ENCODE measurements around the gene USP9X. TPM values are rescaled to one million over a fixed set of nuclear protein-coding genes. Genes with fewer than 3 reads are reported as not detected.

Gene USP9X
- polyA plus RNA-seq, 1 of the 3 experiments (the other 2 are of a cell fraction), result 13.2 TPM

DNA sequence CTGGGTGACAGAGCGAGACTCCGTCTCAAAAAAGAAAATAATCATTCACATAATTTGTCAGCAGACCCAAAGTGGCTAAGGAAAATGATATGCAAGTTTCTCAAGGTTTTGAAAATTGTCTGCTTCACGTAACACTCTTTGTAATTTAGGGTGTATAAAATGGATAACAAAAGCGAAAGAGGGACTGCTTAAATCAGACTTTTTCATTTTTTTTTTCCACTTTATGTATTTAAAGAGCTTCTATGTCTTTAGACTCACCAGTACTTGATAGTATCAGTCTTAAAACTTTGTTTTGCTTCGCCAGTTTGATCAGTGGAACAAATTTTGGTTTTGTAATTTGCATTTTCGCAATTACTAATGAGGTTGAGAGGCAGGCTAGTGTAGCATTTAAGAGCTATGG lies 34.6 kb downstream of the USP9X start:
- peaks cover 99% of the 10 kb centered on the region for H4K20me1 ChIP-seq (ENCODE audit: insufficient read depth)
- H3K4me3 ChIP-seq (ENCODE audit: low read depth in 2 of 2, low read length in 1 of 2), result no peak overlapping the region
- no peak for DNase-seq
- TF ChIP-seq NFIC (IDR thresholded peaks at IDR 0.05; ENCODE audit: borderline replicate concordance), result no peak
- TF ChIP-seq, protein P1, sequence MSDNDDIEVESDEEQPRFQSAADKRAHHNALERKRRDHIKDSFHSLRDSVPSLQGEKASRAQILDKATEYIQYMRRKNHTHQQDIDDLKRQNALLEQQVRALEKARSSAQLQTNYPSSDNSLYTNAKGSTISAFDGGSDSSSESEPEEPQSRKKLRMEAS (IDR thresholded peaks at IDR 0.05; ENCODE audit: low read depth), result no peak
- TF ChIP-seq TAF1 (IDR thresholded peaks at IDR 0.05; ENCODE audit: borderline replicate concordance, low read depth, low read length), result no peak
- no peak for TF ChIP-seq CHD2 (IDR thresholded peaks at IDR 0.05; ENCODE audit: low read length, partially characterized antibody)
- CTCF ChIA-PET, result interaction anchor here (0.7 to 1.1 kb wide), 7 partner anchors 9 to 576 kb away, joined by 3 to 5 read pairs (median 3); no protein-coding TSS in a partner anchor
- no peaks in the 10 kb centered on the region for H3K9me3 ChIP-seq
- no peak overlapping the region for H2AFZ ChIP-seq (ENCODE audit: low read depth)
- no peak overlapping the region for H3K4me2 ChIP-seq
- no peaks in the 10 kb centered on the region for H3K9me2 ChIP-seq
- peaks cover 100% of the 10 kb centered on the region for H3K79me2 ChIP-seq (ENCODE audit: insufficient read depth)
- 95% methylated on average over 6 of the region's 6 CpGs for WGBS (ENCODE audit: low lambda C conversion rate)
- H3F3A ChIP-seq (replicated peaks; ENCODE audit: insufficient read depth), result no peaks in the 10 kb centered on the region
- POLR2A ChIA-PET, result no interaction called here
- H3K9ac ChIP-seq, result no peak overlapping the region
- peaks cover 0 to 24% of the 10 kb centered on the region in 2 experiments for H3K36me3 ChIP-seq (replicated peaks in 1 of 2; ENCODE audit: control insufficient read depth in 1 of 2, insufficient read depth in 2 of 2, low read length in 1 of 2)
- peaks cover 6 to 16% of the 10 kb centered on the region in 2 experiments for H3K4me1 ChIP-seq (ENCODE audit: control insufficient read depth in 1 of 2, insufficient read depth in 2 of 2, low read depth in 1 of 2, low read length in 1 of 2)
- no peaks in the 10 kb centered on the region for H3K27me3 ChIP-seq (ENCODE audit: insufficient read depth)
- H3K27ac ChIP-seq (ENCODE audit: low read depth in 2 of 2, low read length in 1 of 2), result no peak overlapping the region

DNA sequence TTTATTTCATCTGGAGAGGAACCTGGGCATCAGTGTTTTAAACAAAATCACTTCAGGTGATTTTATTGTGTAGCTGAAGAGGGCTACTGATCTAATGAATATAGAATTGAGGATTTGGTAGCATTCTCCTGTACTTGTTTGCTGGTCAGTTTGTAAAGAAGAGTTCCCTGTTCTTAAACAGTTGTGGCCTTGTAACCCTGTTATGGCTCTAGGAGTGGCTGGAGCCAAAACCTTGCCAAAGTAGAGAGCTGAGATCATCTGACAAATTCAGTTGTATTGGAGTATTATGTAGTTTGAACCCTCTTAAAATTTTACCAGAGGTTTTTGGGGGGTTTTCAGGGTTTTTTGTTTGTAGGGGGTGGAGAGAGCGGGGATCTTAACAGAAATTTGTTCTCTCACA lies 36.5 kb downstream of the USP9X start:
- Histone ChIP-seq H3K4me1 (ENCODE audit: control insufficient read depth in 1 of 2, insufficient read depth in 2 of 2, low read depth in 1 of 2, low read length in 1 of 2) (peaks cover 3 to 6% of the 10 kb centered on the region in 2 experiments; a peak in 3 of 4 replicates), H3K27me3 (ENCODE audit: insufficient read depth) (no peaks in the 10 kb centered on the region), H3K9ac (no peak overlapping the region), H3K4me2 (no peak overlapping the region), H3K27ac (ENCODE audit: low read depth in 2 of 2, low read length in 1 of 2) (no peak overlapping the region), H2AFZ (ENCODE audit: low read depth) (no peak overlapping the region), H3K4me3 (ENCODE audit: low read depth in 2 of 2, low read length in 1 of 2) (no peak overlapping the region), H3K9me2 (no peaks in the 10 kb centered on the region), H3K9me3 (no peaks in the 10 kb centered on the region), H3K79me2 (ENCODE audit: insufficient read depth) (peaks cover 100% of the 10 kb centered on the region), H3F3A (replicated peaks; ENCODE audit: insufficient read depth) (no peaks in the 10 kb centered on the region), H4K20me1 (ENCODE audit: insufficient read depth) (peaks cover 86% of the 10 kb centered on the region), H3K36me3 (replicated peaks in 1 of 2; ENCODE audit: control insufficient read depth in 1 of 2, insufficient read depth in 2 of 2, low read length in 1 of 2) (peaks cover 6 to 24% of the 10 kb centered on the region in 2 experiments)
- ChIA-PET CTCF (interaction anchor here (1.2 to 1.5 kb wide), 2 partner anchors 17 to 470 kb away, joined by 3 to 5 read pairs; no protein-coding TSS in a partner anchor), POLR2A (no interaction called here)
- 100% methylated on average over 1 of the region's 1 CpG for WGBS (ENCODE audit: low lambda C conversion rate)
- TF ChIP-seq, protein P2, sequence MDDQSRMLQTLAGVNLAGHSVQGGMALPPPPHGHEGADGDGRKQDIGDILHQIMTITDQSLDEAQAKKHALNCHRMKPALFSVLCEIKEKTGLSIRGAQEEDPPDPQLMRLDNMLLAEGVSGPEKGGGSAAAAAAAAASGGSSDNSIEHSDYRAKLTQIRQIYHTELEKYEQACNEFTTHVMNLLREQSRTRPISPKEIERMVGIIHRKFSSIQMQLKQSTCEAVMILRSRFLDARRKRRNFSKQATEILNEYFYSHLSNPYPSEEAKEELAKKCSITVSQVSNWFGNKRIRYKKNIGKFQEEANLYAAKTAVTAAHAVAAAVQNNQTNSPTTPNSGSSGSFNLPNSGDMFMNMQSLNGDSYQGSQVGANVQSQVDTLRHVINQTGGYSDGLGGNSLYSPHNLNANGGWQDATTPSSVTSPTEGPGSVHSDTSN (IDR thresholded peaks at IDR 0.05), result no peak
- TF ChIP-seq RCOR1 (IDR thresholded peaks at IDR 0.05; ENCODE audit: low read length) (no peak), GABPA (IDR thresholded peaks at IDR 0.05; ENCODE audit: low read depth) (no peak), RFX5 (IDR thresholded peaks at IDR 0.05; ENCODE audit: low read length) (no peak), NRF1 (IDR thresholded peaks at IDR 0.05; ENCODE audit: low read depth, low read length) (no peak), SMC3 (IDR thresholded peaks at IDR 0.05; ENCODE audit: low read depth, low read length) (no peak), TCF12 (IDR thresholded peaks at IDR 0.05) (no peak), EP300 (IDR thresholded peaks at IDR 0.05; ENCODE audit: borderline replicate concordance in 1 of 2, low read depth in 1 of 2, low read length in 1 of 2) (no peak), RXRA (IDR thresholded peaks at IDR 0.05; ENCODE audit: borderline replicate concordance, low read depth) (no peak)
- TF ChIP-seq, protein P3, sequence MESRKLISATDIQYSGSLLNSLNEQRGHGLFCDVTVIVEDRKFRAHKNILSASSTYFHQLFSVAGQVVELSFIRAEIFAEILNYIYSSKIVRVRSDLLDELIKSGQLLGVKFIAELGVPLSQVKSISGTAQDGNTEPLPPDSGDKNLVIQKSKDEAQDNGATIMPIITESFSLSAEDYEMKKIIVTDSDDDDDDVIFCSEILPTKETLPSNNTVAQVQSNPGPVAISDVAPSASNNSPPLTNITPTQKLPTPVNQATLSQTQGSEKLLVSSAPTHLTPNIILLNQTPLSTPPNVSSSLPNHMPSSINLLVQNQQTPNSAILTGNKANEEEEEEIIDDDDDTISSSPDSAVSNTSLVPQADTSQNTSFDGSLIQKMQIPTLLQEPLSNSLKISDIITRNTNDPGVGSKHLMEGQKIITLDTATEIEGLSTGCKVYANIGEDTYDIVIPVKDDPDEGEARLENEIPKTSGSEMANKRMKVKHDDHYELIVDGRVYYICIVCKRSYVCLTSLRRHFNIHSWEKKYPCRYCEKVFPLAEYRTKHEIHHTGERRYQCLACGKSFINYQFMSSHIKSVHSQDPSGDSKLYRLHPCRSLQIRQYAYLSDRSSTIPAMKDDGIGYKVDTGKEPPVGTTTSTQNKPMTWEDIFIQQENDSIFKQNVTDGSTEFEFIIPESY (IDR thresholded peaks at IDR 0.05; ENCODE audit: borderline replicate concordance, low read depth), result no peak
- TF ChIP-seq, protein P4, sequence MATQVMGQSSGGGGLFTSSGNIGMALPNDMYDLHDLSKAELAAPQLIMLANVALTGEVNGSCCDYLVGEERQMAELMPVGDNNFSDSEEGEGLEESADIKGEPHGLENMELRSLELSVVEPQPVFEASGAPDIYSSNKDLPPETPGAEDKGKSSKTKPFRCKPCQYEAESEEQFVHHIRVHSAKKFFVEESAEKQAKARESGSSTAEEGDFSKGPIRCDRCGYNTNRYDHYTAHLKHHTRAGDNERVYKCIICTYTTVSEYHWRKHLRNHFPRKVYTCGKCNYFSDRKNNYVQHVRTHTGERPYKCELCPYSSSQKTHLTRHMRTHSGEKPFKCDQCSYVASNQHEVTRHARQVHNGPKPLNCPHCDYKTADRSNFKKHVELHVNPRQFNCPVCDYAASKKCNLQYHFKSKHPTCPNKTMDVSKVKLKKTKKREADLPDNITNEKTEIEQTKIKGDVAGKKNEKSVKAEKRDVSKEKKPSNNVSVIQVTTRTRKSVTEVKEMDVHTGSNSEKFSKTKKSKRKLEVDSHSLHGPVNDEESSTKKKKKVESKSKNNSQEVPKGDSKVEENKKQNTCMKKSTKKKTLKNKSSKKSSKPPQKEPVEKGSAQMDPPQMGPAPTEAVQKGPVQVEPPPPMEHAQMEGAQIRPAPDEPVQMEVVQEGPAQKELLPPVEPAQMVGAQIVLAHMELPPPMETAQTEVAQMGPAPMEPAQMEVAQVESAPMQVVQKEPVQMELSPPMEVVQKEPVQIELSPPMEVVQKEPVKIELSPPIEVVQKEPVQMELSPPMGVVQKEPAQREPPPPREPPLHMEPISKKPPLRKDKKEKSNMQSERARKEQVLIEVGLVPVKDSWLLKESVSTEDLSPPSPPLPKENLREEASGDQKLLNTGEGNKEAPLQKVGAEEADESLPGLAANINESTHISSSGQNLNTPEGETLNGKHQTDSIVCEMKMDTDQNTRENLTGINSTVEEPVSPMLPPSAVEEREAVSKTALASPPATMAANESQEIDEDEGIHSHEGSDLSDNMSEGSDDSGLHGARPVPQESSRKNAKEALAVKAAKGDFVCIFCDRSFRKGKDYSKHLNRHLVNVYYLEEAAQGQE (IDR thresholded peaks at IDR 0.05; ENCODE audit: low read depth, low read length), result no peak
- no peak for DNase-seq

All from SK-N-SH (cell line).